DOHH2 (cell line): ENCODE data around the gene ENDOV.

Source experiments
- H3F3A ChIP-seq: fragments of 200-600 bp; sonication (generic), shearing (Covaris generic); 2 replicates; pipeline ENCODE4 v1.6.0; 2016; ENCODE audit warnings: antibody characterized with exemption, mild to moderate bottlenecking; ENCODE audit not compliant: control insufficient read depth, insufficient read depth
- H3K27ac ChIP-seq: fragments of 200-600 bp; sonication (generic); 2 replicates; pipeline ENCODE4 v1.5.1; 2014; ENCODE audit warnings: low read depth, mild to moderate bottlenecking, low read length, moderate library complexity
- H3K27me3 ChIP-seq: fragments of 200-600 bp; sonication (generic); 2 replicates; pipeline ENCODE4 v1.6.1; 2014; ENCODE audit warnings: mild to moderate bottlenecking, low read length, mixed read lengths; ENCODE audit not compliant: control insufficient read depth
- H3K36me3 ChIP-seq: fragments of 200-600 bp; sonication (generic); 2 replicates; pipeline ENCODE4 v1.6.1; 2014; ENCODE audit warnings: mild to moderate bottlenecking, low read length, moderate library complexity, mixed read lengths; ENCODE audit not compliant: control insufficient read depth
- H3K4me1 ChIP-seq: fragments of 200-600 bp; sonication (generic); 2 replicates; pipeline ENCODE4 v1.6.1; 2014; ENCODE audit warnings: mild to moderate bottlenecking, low read length, mixed read lengths; ENCODE audit not compliant: control insufficient read depth
- H3K4me2 ChIP-seq: fragments of 200-600 bp; sonication (generic); 2 replicates; pipeline ENCODE4 v1.6.0; 2014; ENCODE audit warnings: mild to moderate bottlenecking, low read length, moderate library complexity
- H3K4me3 ChIP-seq: fragments of 200-600 bp; sonication (generic); 2 replicates; pipeline ENCODE4 v1.5.1; 2014; ENCODE audit warnings: mild to moderate bottlenecking, low read length, mixed read lengths
- H3K79me2 ChIP-seq: fragments of 200-600 bp; sonication (generic); 2 replicates; pipeline ENCODE4 v1.6.1; 2014; ENCODE audit warnings: mild to moderate bottlenecking, low read length, mixed read lengths; ENCODE audit not compliant: control insufficient read depth
- H3K9me2 ChIP-seq: fragments of 200-600 bp; sonication (generic); replicated peaks from 2 replicates; pipeline ENCODE4 v1.6.1; 2014; ENCODE audit warnings: mild to moderate bottlenecking, low read length, mixed read lengths; ENCODE audit not compliant: control insufficient read depth
- H3K9me3 ChIP-seq: fragments of 200-600 bp; sonication (generic); 2 replicates; pipeline ENCODE4 v1.6.1; 2014; ENCODE audit warnings: antibody characterized with exemption, low read length, mixed read lengths; ENCODE audit not compliant: control insufficient read depth, insufficient read depth
- H4K20me1 ChIP-seq: fragments of 200-600 bp; sonication (generic); 2 replicates; pipeline ENCODE4 v1.6.0; 2014; ENCODE audit warnings: low read depth, mild to moderate bottlenecking, antibody characterized with exemption, low read length, moderate library complexity; ENCODE audit not compliant: control insufficient read depth, insufficient read depth
- CTCF ChIP-seq: fragments of 200-600 bp; sonication (generic); IDR thresholded peaks from one replicate; pipeline ENCODE4 v1.5.1; 2014; ENCODE audit warnings: antibody characterized with exemption, mild to moderate bottlenecking, low read depth, low read length; ENCODE audit not compliant: poor library complexity, severe bottlenecking
- EZH2phosphoT487 ChIP-seq: fragments of 200-600 bp; sonication (generic); IDR thresholded peaks from 2 replicates; pipeline ENCODE4 v1.6.1; 2017; ENCODE audit warnings: borderline replicate concordance, mild to moderate bottlenecking, antibody characterized with exemption, low read length, moderate library complexity, mixed read lengths

The ENDOV gene

GRCh38 chr17:80449194-80449929 lies 34.4 kb downstream of the ENDOV start:
- TF ChIP-seq CTCF (no peak), EZH2phosphoT487 (no peak)

GRCh38 chr17:80449930-80450576 lies 35.1 kb downstream of the ENDOV start:
- Histone ChIP-seq H3K27ac (no peak overlapping the region), H3K4me3 (no peak overlapping the region), H3K9me3 (no peaks in the 10 kb centered on the region), H3K79me2 (0 out of 2 replicates have a peak, but pooled peaks cover 3% of the 10 kb centered on the region), H3K4me2 (no peak overlapping the region), H3K4me1 (peaks cover 10% of the 10 kb centered on the region), H3K9me2 (no peaks in the 10 kb centered on the region), H3K27me3 (no peaks in the 10 kb centered on the region), H4K20me1 (no peaks in the 10 kb centered on the region), H3F3A (0 out of 2 replicates have a peak, but pooled peaks cover 2% of the 10 kb centered on the region), H3K36me3 (peaks cover 2% of the 10 kb centered on the region; the same call in 1 of the 2 replicates)
- TF ChIP-seq CTCF (no peak), EZH2phosphoT487 (no peak)

More at GRCh38 chr17:80449194-80449929, 34.4 kb downstream of the ENDOV start:
- Histone ChIP-seq H3K4me1 (peaks cover 10% of the 10 kb centered on the region), H3F3A (0 out of 2 replicates have a peak, but pooled peaks cover 2% of the 10 kb centered on the region), H3K4me3 (no peak overlapping the region), H3K9me2 (no peaks in the 10 kb centered on the region), H4K20me1 (no peaks in the 10 kb centered on the region), H3K4me2 (no peak overlapping the region), H3K36me3 (peaks cover 2% of the 10 kb centered on the region; the same call in 1 of the 2 replicates), H3K9me3 (no peaks in the 10 kb centered on the region), H3K27me3 (no peaks in the 10 kb centered on the region), H3K27ac (no peak overlapping the region), H3K79me2 (0 out of 2 replicates have a peak, but pooled peaks cover 3% of the 10 kb centered on the region)

GRCh38 chr17:80451104-80451775 lies 36.3 kb downstream of the ENDOV start:
- H3K9me3 ChIP-seq: no peaks in the 10 kb centered on the region
- no peaks in the 10 kb centered on the region for H4K20me1 ChIP-seq
- no peak for TF ChIP-seq CTCF
- no peak for TF ChIP-seq EZH2phosphoT487
- H3K79me2 ChIP-seq: 0 out of 2 replicates have a peak, but pooled peaks cover 3% of the 10 kb centered on the region
- H3F3A ChIP-seq: 0 out of 2 replicates have a peak, but pooled peaks cover 2% of the 10 kb centered on the region
- no peak overlapping the region for H3K27ac ChIP-seq
- H3K4me3 ChIP-seq: no peak overlapping the region
- no peaks in the 10 kb centered on the region for H3K27me3 ChIP-seq
- no peaks in the 10 kb centered on the region for H3K9me2 ChIP-seq
- peaks cover 19% of the 10 kb centered on the region for H3K4me1 ChIP-seq
- H3K4me2 ChIP-seq: no peak overlapping the region
- peaks cover 2% of the 10 kb centered on the region; the same call in 1 of the 2 replicates for H3K36me3 ChIP-seq
